Colonic mucosa (tissue), 4 donors: Measurements from ENCODE around the gene HTT-AS. TPM values are rescaled to one million over a fixed set of nuclear protein-coding genes. Genes with fewer than 3 reads are reported as not detected.

Experiments used
- DNase-seq: peaks from one replicate; pipeline ENCODE4 v3.0.0-alpha.2; 2020
- H3K27ac ChIP-seq: fragments of 200-600 bp; one replicate; pipeline ENCODE4 v1.8.0; 2021
- H3K27me3 ChIP-seq: fragments of 200-600 bp; one replicate; pipeline ENCODE4 v1.8.0; 2021
- H3K36me3 ChIP-seq: fragments of 200-600 bp; one replicate; pipeline ENCODE4 v1.8.0; 2021
- H3K4me1 ChIP-seq: fragments of 200-600 bp; one replicate; pipeline ENCODE4 v1.8.0; 2021; ENCODE audit warnings: mild to moderate bottlenecking
- H3K4me3 ChIP-seq: fragments of 200-600 bp; one replicate; pipeline ENCODE4 v1.8.0; 2021
- H3K9ac ChIP-seq, 2 donors: one replicate each; pipeline ENCODE4 v1.7.0; 2013; ENCODE audit warnings: control low read depth in 2 of 2, low read depth in 2 of 2, low read length in 2 of 2
- H3K9me3 ChIP-seq: fragments of 200-600 bp; one replicate; pipeline ENCODE4 v1.8.0; 2021
- CTCF ChIP-seq: fragments of 200-600 bp; IDR thresholded peaks from one replicate; pipeline ENCODE4 v1.8.0; 2022; ENCODE audit warnings: antibody characterized with exemption, mild to moderate bottlenecking
- intact Hi-C: fragments of 100-400 bp; cut with DNase I; formaldehyde crosslinking; loops from one replicate; pipeline ENCODE4 v1.14.1; 2022
- total RNA-seq, 2 donors: library from RNA; stranded (reverse); fragmentation: NEBNext Ultra II Directional in 1 of 2; extraction: Animal tissue kit (Norgen Biotek cat#: 25700) in 1 of 2; gene quantifications; one replicate each; pipeline ENCODE4 v1.2.1, GENCODE V29; 2021
- donor health status: healthy.
- donor health status: DM: no; HTN: no; CAD: no.
- donor health status: DM: no; HTN: no; CAD: no.

HTT-AS gene
- total RNA-seq, 2 donors from 2014 or later: not detected

- Histone ChIP-seq H3K27me3 (no peaks in the 10 kb centered on the region), H3K36me3 (no peaks in the 10 kb centered on the region), H3K4me3 (no peak overlapping the region), H3K9me3 (no peaks in the 10 kb centered on the region), H3K9ac (no peak overlapping the region), H3K27ac (no peak overlapping the region), H3K4me1 (peaks cover 8% of the 10 kb centered on the region)
- DNase-seq: no peak
- TF ChIP-seq CTCF: no peak
- intact Hi-C loops: no loop called here
Measured at GRCh38 chr4:3070709-3071500, 3.4 kb downstream of the HTT-AS start.

- H3K9ac ChIP-seq: no peak overlapping the region
- no peak overlapping the region for H3K27ac ChIP-seq
- no peak for DNase-seq
- H3K9me3 ChIP-seq: no peaks in the 10 kb centered on the region
- H3K36me3 ChIP-seq: no peaks in the 10 kb centered on the region
- H3K4me3 ChIP-seq: no peak overlapping the region
- intact Hi-C loops: no loop called here
- H3K4me1 ChIP-seq: peaks cover 5% of the 10 kb centered on the region
- no peak for TF ChIP-seq CTCF
- no peaks in the 10 kb centered on the region for H3K27me3 ChIP-seq
Measured at GRCh38 chr4:3069661-3070199, 4.6 kb downstream of the HTT-AS start.

- Histone ChIP-seq H3K4me1 (no peaks in the 10 kb centered on the region), H3K27ac (no peak overlapping the region), H3K4me3 (no peak overlapping the region), H3K9ac (no peak overlapping the region), H3K9me3 (no peaks in the 10 kb centered on the region), H3K36me3 (no peaks in the 10 kb centered on the region), H3K27me3 (no peaks in the 10 kb centered on the region)
- no peak for DNase-seq
- no peak for TF ChIP-seq CTCF
- intact Hi-C loops: no loop called here
Measured at GRCh38 chr4:3067473-3068001, 6.8 kb downstream of the HTT-AS start.

- no peaks in the 10 kb centered on the region for H3K36me3 ChIP-seq
- intact Hi-C loops: no loop called here
- H3K9ac ChIP-seq: no peak overlapping the region
- TF ChIP-seq CTCF: no peak
- H3K27me3 ChIP-seq: no peaks in the 10 kb centered on the region
- no peak overlapping the region for H3K27ac ChIP-seq
- no peaks in the 10 kb centered on the region for H3K4me1 ChIP-seq
- H3K4me3 ChIP-seq: no peak overlapping the region
- no peaks in the 10 kb centered on the region for H3K9me3 ChIP-seq
- no peak for DNase-seq
Measured at GRCh38 chr4:3066836-3067400, 7.4 kb downstream of the HTT-AS start.

GRCh38 chr4:3065551-3065950 is 8.8 kb downstream of the HTT-AS start:
- DNase-seq: no peak
- Histone ChIP-seq H3K9ac (no peak overlapping the region), H3K27ac (no peak overlapping the region), H3K27me3 (no peaks in the 10 kb centered on the region), H3K36me3 (no peaks in the 10 kb centered on the region), H3K4me3 (no peak overlapping the region), H3K4me1 (no peaks in the 10 kb centered on the region), H3K9me3 (no peaks in the 10 kb centered on the region)
- TF ChIP-seq CTCF: no peak
- intact Hi-C loops: no loop called here
